ENCODE data around the gene TTLL10.

TTLL10 gene

DNA sequence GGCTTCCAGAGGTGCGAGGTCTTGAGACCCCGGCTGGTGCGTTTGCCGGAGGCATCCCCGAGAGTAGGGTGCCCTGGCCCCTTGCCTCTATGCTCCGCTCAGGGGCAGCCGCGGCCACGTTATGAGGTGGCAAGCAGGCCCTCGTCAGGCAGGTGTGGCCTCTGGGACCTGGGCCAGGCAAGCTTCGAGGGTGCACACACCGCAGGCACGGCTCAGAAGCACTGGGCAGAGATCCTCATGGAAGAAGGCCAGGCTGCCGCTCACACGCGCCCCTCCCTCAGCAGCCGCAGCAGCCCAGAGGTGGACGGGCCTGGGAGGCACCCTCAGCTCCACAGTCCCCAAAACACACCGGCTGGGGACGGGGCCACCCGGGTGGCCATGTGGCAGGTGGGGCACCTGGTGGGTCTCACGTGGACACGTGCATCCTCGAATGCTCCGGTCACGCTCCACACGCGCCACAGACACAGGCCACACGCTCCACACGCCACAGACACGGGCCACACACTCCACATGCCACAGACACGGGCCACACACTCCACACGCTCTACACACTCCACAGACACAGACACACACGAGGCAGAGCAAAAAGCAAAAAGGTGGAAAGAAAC is 51.7 kb downstream of the TTLL10 start:
- no peak for DNase-seq

DNA sequence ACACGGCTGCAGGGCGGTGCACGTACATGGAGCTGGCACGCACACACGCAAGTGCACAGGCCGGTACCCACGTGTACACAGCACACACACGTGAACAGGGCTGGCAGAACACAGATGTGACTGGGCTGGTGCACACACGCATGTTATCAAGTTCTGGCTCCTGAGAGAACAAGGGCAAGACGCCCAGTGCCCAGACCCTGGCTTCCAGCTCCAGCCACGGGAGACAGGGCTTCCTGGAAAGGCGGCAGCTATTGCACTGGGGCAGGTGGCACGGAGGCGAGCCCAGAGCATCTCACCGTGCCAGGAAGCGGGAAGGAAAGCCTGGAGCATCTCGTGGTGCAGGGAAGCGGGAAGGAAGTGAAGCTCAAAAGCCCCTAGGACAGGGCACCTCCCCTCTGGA is 52.2 kb downstream of the TTLL10 start:
- no peak for DNase-seq

GRCh38 chr1:1226566-1227362 is 53.1 kb downstream of the TTLL10 start:
- no peak for DNase-seq

DNA sequence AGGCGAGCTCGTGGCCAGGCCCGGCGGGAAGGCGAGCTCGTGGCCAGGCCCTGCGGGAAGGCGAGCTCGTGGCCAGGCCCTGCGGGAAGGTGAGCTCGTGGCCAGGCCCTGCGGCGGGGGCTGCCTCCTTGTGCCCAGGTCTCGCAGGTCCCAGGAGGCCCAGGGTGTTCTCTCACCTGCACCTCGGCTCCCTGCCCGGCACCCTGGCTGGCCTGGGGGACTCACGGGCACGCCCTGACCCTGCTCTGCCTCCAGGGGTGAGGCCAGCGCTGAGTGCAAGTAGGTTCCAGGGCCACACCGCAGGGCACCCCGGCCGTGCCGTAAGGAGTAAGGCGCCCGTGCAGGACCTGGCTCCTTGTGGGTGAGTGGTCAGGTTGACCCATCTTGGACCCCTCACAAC is 53.7 kb downstream of the TTLL10 start:
- DNase-seq, result no peak

- DNase-seq, result no peak
Observed at GRCh38 chr1:1228187-1228586, 54.5 kb downstream of the TTLL10 start.

DNA sequence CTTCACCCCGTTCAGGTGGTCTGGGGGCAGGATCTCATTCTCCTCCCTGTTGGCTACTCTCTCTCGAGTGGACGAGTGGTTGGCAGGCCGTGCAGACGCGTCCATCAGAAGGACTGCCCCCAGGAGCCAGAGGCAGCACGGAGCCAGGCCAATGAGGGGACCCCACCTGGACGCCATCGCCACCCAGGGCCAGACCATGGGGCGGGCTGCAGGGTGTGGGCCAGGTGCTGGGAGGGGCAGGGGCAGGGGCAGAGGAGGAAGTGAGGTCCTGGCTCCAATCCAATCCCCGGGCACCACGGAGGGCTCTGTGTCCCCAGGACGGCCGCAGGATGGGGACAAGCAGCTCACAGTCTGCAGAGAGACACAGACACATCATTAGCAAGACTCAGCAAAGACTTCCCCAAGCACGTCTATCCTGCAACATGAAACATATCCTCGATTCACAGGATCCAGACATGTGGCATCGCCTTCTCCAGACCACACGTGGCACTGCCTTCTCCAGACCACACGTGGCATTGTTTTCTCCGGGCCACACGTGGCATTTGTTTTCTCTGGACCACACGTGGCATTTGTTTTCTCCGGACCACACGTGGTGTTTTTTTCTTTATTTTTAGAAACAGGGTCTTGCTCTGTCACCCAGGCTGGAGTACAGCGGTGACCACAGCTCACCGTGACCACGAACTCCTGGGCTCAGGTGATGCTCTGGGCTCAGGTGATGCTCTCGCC is 55.1 kb downstream of the TTLL10 start:
- DNase-seq, result no peak

GRCh38 chr1:1229770-1230169 is 56.1 kb downstream of the TTLL10 start:
- DNase-seq, result no peak

GRCh38 chr1:1230656-1231399 is 57.1 kb downstream of the TTLL10 start:
- no peak for DNase-seq

GRCh38 chr1:1231400-1232207 is 57.9 kb downstream of the TTLL10 start, which contains the start of gene SDF4:
SDF4 (minus strand) TSS chr1:1232001; CDS start chr1:1228772, 3,229 bp downstream.
- peak; percentile 87 for DNase-seq

DNA sequence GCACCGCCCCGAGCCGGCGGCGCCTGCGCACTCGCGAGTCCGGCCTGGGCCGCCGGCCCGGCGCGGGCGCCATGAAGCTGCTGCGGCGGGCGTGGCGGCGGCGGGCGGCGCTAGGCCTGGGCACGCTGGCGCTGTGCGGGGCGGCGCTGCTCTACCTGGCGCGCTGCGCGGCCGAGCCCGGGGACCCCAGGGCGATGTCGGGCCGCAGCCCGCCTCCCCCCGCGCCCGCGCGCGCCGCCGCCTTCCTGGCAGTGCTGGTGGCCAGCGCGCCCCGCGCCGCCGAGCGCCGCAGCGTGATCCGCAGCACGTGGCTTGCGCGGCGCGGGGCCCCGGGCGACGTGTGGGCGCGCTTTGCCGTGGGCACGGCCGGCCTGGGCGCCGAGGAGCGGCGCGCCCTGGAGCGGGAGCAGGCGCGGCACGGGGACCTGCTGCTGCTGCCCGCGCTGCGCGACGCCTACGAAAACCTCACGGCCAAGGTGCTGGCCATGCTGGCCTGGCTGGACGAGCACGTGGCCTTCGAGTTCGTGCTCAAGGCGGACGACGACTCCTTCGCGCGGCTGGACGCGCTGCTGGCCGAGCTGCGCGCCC is 58.6 kb downstream of the TTLL10 start, which contains the start of gene B3GALT6:
B3GALT6 (plus strand) TSS at position 30 of the 588 bp plus-strand sequence; CDS start at position 72, 42 bp downstream.
- DNase-seq, result no peak

DNA sequence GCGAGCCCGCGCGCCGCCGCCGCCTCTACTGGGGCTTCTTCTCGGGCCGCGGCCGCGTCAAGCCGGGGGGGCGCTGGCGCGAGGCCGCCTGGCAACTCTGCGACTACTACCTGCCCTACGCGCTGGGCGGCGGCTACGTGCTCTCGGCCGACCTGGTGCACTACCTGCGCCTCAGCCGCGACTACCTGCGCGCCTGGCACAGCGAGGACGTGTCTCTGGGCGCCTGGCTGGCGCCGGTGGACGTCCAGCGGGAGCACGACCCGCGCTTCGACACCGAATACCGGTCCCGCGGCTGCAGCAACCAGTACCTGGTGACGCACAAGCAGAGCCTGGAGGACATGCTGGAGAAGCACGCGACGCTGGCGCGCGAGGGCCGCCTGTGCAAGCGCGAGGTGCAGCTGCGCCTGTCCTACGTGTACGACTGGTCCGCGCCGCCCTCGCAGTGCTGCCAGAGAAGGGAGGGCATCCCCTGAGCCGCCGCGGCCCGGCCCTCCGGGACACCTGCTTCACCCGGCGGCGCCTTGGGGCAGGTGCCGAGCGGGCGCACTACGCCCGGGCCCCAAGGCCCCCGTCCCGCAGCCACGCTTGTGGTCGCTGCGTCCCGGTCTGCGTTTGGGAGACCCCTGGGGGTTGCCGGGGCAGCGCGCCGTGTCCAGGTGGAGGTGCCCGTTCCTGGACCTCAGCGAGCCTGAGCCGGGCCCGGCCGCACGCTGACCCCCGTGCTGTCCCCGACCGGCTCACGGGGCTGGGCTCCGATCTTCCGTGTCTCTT is 59.3 kb downstream of the TTLL10 start:
- DNase-seq, result no peak

DNA sequence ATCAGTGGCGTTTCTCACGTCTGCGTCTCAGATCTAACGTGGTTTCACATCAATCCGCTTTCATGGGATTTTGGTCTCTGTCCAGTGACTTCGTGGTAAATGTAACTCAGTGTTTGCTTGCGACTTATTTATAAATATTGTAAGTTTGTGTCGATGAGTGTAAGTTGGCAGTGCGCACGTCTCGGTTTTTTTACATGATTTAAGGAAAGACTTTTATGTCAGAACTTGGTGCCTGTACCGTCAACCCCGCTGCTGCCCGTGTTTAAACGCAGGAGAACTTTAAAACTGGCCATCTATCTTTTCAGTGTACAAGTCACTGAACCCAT is 59.9 kb downstream of the TTLL10 start:
- DNase-seq, result no peak

DNA sequence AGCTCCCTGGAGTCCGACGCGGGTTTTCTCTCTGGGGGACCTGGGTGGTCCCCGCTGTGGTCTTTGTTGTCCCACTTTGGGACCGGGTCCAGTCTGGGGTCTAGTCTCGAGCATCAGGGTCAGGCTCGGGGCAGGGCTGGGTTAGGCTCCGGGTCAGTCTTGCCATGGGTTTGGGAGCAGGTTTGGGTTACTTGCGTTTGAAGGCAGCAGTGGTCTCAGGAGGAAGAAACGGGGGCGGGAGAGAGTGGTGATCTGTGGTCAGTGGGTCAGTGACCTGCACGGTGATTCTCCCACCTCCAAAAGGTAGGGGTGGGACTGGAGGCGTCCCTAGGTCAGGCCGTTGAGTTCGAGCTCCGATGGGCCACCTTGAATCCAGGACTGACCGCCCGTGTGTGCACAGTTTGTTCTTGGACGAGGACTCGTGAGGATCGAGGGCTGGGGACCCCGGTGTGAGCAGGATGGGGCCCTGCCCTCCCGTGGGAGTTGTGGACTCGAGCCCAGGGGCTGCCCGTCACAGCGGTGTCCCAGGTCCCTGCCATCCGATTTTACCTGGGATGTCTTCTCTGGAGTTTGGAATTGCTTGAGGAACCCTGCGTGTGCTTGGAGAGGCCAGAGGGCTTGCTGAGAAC is 60.6 kb downstream of the TTLL10 start:
- no peak for DNase-seq

DNA sequence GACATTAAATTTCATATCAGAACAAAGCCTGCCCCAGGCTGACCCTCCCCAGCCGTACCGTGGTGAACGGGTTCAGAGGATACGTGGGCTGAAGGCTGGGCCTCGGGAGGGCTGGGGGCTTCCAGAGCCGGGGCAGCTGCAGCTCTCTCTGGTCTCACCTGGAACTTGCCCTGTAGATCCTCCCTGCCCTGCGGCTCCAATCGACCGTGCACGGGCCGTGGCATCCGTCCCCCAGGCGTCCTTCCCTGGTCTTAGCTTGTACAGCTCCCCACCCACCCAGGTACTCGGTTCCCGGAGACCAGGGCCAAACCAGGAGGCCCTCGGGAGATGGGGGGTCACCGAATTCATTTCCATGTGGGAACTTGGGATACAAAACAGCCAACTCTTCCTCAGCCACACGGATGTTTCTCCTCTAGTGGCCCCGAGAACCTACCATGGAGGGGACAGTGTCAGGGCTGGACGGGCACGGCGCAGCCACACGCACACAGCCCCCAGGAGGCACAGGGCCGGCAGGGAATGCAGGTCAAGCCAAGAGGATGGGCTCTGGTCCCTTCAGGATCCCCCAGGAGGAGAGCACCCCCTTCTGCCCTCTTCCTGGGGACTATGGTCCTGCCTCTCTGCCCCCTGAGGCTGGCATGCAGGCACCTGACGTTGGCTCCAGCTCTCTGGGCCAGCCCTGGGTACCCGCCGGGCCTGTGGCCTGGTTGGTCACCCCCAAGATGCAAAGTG is 61.5 kb downstream of the TTLL10 start:
- no peak for DNase-seq

- no peak for DNase-seq
Observed at GRCh38 chr1:1236176-1236763, 62.6 kb downstream of the TTLL10 start.

- DNase-seq, result no peak
Observed at GRCh38 chr1:1236945-1237873, 63.5 kb downstream of the TTLL10 start.

DNA sequence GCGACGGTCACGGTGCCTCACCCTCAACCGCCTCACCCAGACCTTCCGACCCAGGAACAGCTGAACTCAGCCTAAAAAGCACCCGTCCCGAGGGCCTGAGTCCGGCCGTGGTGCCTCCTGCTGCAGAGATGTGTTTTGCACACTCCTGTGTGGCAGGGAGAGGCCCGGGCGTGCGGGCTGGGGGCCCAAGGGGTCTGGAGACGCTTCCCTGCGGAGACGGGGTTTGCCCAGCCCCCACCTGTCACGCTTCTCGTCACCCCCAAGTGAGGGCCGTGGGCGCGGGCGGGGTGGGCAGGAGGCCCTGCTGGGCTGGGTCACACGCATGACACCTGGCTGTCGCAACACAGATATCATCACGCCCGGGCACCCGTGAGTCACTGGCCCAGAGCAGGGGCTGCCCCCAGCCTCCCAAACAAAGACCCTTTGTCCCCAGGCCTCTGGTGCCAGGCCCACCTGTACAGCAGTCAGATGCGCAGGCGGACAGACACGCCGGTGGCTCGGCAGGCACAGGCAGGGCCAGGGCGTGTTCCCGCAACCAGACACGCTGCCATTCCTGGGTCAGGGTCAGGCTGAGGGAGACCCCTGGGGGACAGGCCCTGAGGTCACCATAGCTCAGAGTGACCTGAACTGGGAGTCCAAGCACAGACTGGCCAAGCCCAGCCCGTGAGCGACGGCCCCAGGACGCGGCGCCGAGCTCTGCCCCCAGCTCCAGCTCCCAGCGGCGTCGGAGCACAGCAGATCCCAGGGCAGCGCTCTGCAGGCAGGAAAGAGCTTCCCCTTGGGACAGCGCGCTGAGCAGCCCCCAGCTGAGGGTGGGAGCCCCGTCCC is 64.4 kb downstream of the TTLL10 start:
- no peak for DNase-seq
